HL-60 (cell line): Measurements from ENCODE around the gene MAPRE3.

Experiments
- DNase-seq, 2 experiments: peaks; one replicate each; pipeline ENCODE4 v3.0.0-alpha.2; 2010 to 2020; ENCODE audit warnings: low read depth in 1 of 2, low spot score in 1 of 2
- H3K27ac ChIP-seq: fragments of 250-450 bp; sonication (Bioruptor Pico); replicated peaks from 2 replicates; pipeline ENCODE4 v1.5.1; 2020; ENCODE audit warnings: mild to moderate bottlenecking, moderate library complexity
- H3K27me3 ChIP-seq: fragments of 250-450 bp; sonication (Bioruptor Pico); 2 replicates; pipeline ENCODE4 v1.5.1; 2021; ENCODE audit warnings: mild to moderate bottlenecking, moderate library complexity; ENCODE audit not compliant: insufficient read depth, poor library complexity, severe bottlenecking
- H3K4me3 ChIP-seq: replicated peaks from 2 replicates; pipeline ENCODE4 v1.5.1; 2011; ENCODE audit warnings: mild to moderate bottlenecking, control low read depth, low read length; ENCODE audit not compliant: insufficient read depth
- CTCF ChIP-seq: IDR thresholded peaks from one replicate; pipeline ENCODE4 v1.5.1; 2011; ENCODE audit warnings: low read length, control low read depth, inconsistent platforms; ENCODE audit not compliant: insufficient read depth
- GABPA ChIP-seq: IDR thresholded peaks from 2 replicates; pipeline ENCODE4 v1.6.1; 2012; ENCODE audit warnings: low read depth
- POLR2AphosphoS5 ChIP-seq: IDR thresholded peaks from 2 replicates; pipeline ENCODE4 v1.6.1; 2012; ENCODE audit warnings: low read depth
- REST ChIP-seq: IDR thresholded peaks from 2 replicates; pipeline ENCODE4 v1.6.1; 2012; ENCODE audit warnings: low read depth; ENCODE audit not compliant: insufficient replicate concordance
- SPI1 ChIP-seq: IDR thresholded peaks from 2 replicates; pipeline ENCODE4 v1.6.1; 2012; ENCODE audit warnings: low read depth, mild to moderate bottlenecking, borderline replicate concordance

The MAPRE3 gene

GRCh38 chr2:27041752-27042151 is 71.3 kb downstream of the MAPRE3 start:
- DNase-seq = no peak
- TF ChIP-seq CTCF (no peak), REST (no peak)
- Histone ChIP-seq H3K4me3 (no peak overlapping the region), H3K27me3 (no peaks in the 10 kb centered on the region), H3K27ac (no peak overlapping the region)

- no peak for TF ChIP-seq GABPA
- TF ChIP-seq SPI1 = no peak
- no peak for TF ChIP-seq POLR2AphosphoS5
- no peak for TF ChIP-seq REST
- no peak for TF ChIP-seq CTCF
- Histone ChIP-seq H3K4me3 (no peak overlapping the region), H3K27ac (no peak overlapping the region), H3K27me3 (no peaks in the 10 kb centered on the region)
- no peak for DNase-seq
Observed at GRCh38 chr2:27042159-27042661, 71.8 kb downstream of the MAPRE3 start.

- TF ChIP-seq GABPA (no peak), CTCF (no peak), POLR2AphosphoS5 (no peak; the same call in 1 of the 2 replicates), REST (no peak), SPI1 (no peak)
- DNase-seq = no peak
- Histone ChIP-seq H3K4me3 (no peak overlapping the region), H3K27me3 (no peaks in the 10 kb centered on the region), H3K27ac (no peak overlapping the region)
Observed at GRCh38 chr2:27042985-27043634, 72.7 kb downstream of the MAPRE3 start.
